ENCODE data around the gene NHSL2.
"Not testable (repeated sequence)": the region's sequence is repeated elsewhere in the genome, so short reads cannot be mapped to it uniquely, and the experiment has no call there.

NHSL2 gene

GRCh38 chrX:71910643-71910985, at the start of gene NHSL2:
Gene NHSL2, plus strand, starts transcription at chrX:71910845.
- peak; percentile 52 for DNase-seq

- DNase-seq = no peak
Measured at GRCh38 chrX:71867680-71868079, 43.0 kb upstream of the NHSL2 start.

- DNase-seq = not testable (repeated sequence)
Measured at GRCh38 chrX:71869566-71869965, 41.1 kb upstream of the NHSL2 start.

GRCh38 chrX:71870208-71871098, 40.2 kb upstream of the NHSL2 start:
- DNase-seq = peak; percentile 3

GRCh38 chrX:71871367-71871766, 39.3 kb upstream of the NHSL2 start:
- peak; percentile 50 for DNase-seq

GRCh38 chrX:71872542-71873458, 37.8 kb upstream of the NHSL2 start:
- no peak for DNase-seq

DNA sequence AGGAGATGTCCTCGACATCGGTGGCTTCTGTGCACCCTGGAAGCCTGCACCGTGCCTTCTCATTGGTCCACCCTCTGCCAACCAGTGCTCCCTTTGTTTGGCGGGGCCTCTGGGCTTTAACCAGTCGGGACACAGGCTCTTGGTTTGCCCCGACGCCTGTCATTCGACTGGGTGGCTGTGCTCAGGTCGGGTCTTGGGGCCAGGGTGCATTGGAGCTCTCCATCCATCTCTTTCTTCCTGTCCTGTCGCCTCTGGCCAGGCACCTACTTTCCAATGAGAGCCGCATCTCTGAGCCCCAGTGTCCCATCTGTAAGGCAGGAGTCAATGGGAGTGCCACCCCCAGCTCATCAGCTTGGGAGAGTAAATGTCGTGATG, 37.2 kb upstream of the NHSL2 start:
- no peak for DNase-seq

DNA sequence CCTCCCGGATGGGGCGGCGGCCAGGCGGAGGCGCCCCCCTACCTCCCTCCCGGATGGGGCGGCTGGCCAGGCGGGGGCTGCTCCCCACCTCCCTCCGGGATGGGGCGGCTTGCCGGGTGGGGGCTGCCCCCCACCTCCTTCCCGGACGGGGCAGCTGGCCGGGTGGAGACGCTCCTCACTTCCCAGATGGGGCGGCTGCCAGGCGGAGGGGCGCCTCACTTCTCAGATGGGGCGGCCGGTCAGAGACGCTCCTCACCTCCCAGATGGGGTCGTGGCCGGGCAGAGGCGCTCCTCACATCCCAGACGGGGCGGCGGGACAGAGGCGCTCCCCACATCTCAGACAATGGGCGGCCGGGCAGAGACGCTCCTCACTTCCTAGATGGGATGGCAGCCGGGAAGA, 33.8 kb upstream of the NHSL2 start:
- DNase-seq = not testable (repeated sequence)

- DNase-seq = no peak
Measured at GRCh38 chrX:71885099-71885498, 25.5 kb upstream of the NHSL2 start.

DNA sequence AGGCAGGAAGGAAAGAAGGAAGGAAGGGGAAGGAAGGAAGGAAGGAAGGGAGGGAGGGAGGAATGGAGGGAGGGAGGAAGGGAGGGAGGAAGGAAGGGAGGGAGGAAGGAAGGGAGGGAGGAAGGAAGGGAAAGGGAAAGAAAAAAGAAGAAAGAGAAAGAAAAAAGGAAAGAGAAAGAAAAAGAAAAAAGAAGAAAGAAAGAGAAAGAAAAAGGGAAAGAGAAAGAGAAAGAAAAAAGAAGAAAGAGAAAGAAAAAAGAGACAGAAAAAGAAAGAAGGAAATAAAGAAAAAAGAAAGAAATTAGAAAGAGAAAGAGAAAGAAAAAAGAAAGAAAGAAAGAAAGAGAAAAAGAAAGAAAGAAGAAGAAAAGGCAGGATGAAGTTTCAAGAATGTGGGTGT, 15.0 kb upstream of the NHSL2 start:
- DNase-seq = no peak

DNA sequence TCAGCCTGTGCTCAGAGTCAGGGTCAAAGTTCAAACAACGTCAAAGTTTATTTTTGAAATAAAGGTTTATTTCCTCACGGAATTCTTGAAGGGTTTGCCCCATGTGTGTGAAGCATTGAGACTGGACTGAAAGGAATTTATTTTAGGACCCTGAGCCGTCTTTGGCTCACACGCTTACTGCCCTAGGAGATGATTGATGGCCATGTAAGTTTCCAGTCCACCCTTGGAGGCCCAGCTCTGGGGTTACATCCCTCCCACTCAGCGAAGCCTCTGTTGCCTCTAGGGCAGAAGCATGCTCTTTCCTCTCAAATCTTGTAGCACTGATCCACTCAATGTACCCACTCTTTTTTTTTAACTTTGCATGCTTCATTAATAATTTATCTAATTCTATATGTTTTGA, 4.5 kb upstream of the NHSL2 start:
- DNase-seq = no peak

DNA sequence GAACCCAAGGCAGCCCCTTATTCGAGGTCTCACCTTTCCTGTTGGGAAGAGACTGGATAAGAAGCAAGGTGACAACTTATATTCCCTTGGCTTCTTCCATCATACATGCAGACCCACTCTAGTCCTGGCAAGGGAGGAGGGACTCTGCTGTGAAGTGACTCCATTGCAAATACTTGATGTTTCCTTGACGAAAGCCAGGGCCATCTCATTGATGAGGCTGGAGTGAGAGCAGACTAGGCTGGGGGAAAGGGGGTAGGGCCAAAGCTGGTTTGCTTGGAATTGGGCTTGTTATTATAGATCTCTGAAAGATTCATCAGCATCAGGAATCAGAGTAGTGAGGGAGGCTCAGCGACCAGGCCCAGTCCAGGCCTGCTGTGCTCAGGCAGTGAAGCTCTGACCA, 2.3 kb upstream of the NHSL2 start:
- DNase-seq = no peak

GRCh38 chrX:71909956-71910355, 689 bp upstream of the NHSL2 start:
- DNase-seq = no peak

DNA sequence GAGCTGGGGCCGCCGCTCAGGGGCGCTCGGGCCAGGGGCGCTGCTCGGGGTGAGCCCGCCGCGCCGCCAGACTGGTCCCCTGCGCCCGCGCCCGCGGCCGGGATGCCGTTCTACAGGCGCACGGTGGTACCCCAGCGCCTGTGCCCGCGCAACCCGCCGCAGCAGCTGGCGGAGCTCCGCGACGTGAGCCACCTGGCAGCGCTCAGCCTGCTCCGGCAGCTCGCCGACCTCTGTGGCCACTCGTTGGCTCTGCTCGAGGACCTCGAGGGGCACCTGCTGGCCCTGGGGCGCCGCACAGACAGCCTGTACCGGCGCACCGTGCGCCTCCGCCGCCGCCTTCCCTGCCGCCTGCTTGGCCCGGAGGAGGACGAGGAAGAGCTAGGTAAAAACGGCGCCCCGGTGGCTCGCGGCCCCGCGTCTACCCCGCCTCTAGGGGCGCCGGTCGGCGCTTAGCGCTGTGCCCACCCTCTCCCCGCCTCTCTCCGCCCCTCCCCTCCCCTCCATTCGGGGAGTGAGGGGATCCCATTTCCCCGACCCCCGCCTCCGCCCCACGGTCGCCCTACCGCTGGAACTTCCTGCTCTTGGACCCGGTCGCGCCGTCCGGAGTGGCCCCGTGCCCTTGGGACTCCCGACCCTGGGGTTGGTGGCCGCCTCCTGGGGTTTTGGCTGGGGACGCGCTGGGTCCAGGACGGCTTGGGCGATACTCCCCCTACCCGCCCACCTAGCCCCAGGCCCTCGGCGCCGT, 513 bp downstream of the NHSL2 start:
- DNase-seq = no peak

DNA sequence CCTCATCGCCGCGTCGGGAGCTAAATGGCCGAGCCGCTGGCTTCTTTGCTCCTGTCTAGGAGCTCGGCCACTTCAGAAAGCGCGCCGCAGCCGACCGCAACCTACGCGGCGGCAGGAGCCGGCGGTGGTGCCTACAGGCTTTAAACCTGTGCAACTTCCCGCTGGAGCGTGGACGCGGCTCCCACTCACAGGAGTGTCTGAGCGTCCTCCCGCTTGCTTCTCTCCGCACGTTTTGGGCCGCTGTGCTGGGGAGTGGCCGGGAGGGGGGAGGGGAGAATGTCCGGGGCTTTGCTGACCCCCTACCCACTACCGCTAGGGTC, 1.0 kb downstream of the NHSL2 start:
- no peak for DNase-seq

- DNase-seq = no peak
Measured at GRCh38 chrX:71912156-71912555, 1.5 kb downstream of the NHSL2 start.

DNA sequence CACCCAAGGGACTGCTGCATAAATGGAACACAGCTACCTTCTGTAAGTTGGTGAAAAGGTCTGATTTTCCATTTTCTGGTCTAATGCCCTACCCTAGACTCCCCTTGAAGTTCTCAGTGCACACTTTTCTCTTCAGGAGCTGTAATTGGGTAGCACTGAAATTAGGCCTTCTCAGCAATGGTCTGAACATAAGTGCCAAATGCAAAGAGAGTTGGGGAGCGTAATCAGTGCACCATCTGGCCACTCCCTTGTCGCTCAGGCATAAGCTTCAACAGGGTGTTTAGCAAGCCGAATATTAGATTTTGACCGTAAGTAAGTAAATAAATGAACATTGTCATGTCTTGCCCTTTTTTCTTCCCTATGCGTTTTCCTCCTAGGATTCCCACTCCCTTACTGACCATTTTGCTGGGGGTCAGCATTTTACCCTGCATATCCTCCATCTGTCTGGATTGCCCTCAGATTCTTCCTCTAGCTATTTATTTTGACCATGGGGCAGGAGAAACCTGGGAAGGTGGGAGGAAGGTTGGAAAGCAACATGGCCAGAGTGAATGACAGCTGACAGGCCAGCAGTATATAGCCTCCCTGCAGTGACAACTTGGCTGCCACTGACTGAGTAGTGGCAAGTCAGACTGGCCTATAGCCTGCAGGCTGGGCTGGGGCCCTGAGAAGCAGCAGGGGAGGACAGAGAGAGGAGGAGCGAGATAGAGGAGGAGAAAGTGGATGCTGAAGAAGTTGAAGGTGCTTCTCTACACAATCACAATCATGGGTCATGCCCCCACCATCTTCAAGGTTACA, 2.7 kb downstream of the NHSL2 start:
- no peak for DNase-seq

- DNase-seq = peak; percentile 76
Measured at GRCh38 chrX:71917621-71918343, 7.1 kb downstream of the NHSL2 start.

DNA sequence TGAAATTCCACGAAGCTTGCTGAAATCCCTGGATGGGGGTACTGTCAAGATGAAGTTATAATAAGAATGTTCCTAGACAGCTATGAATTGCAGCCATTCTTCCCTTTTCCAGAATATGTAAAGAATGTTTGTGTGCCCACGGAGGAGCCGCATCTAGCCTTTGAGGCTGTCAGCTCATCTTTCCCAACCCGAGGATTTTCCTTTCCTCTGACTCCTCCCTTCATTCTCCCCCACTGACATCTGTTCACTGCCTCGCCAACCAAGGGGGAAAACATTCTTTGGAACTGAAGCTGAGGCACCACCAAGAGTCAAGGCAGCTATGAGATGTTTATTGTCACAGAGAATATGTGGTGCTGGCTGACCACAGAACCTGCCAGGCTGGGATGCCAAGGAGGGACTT, 8.8 kb downstream of the NHSL2 start:
- DNase-seq = peak; percentile 80

- no peak for DNase-seq
Measured at GRCh38 chrX:71919886-71920285, 9.2 kb downstream of the NHSL2 start.

GRCh38 chrX:71922686-71923085, 12.0 kb downstream of the NHSL2 start:
- DNase-seq = no peak

DNA sequence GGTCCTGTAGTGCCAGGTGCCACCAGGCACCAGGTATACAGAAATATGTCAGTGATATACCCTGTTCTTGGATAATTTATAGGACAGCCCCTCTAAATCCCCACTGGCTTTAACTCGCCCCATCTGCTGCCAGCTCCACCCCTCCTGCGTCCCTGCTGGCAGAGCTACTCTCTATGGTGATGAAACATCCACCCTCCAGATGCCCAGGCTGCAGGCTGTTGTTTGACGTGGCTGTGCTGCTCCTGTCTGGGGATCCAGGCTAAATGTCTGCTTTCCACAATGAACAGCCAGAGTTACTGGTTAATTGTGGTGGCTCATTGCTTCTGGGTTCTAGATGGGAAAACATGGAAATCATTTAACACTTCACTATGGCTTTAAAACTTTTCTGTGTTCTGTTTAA, 12.9 kb downstream of the NHSL2 start:
- no peak for DNase-seq
